Common myeloid progenitor, CD34-positive (primary cell): Measurements from ENCODE around the gene TBCA.

ENCODE experiments used
- CTCF ChIA-PET: fragments of 350-600 bp; sonication (Branson Sonifier 250); formaldehyde crosslinking; loops from one replicate; lab custom pipeline; 2021; ENCODE audit warnings: antibody characterized with exemption; lab: Charles Lee
- POLR2A ChIA-PET: fragments of 350-600 bp; sonication (Branson Sonifier 250); formaldehyde crosslinking; loops from one replicate; lab custom pipeline; 2021; ENCODE audit warnings: antibody characterized with exemption; lab: Charles Lee
- DNase-seq, 3 donors: peaks; one replicate each; pipeline versions ENCODE4 v3.0.0 to v3.0.0-alpha.2; 2013
- H3K27ac ChIP-seq, 2 experiments: 1 replicate in 1 of 2; 2 replicates in 1 of 2; pipeline ENCODE4 v1.7.0; 2013; ENCODE audit warnings: inconsistent platforms in 2 of 2, low read length in 2 of 2, mild to moderate bottlenecking in 2 of 2, low read depth in 1 of 2, moderate library complexity in 1 of 2; ENCODE audit not compliant: severe bottlenecking in 2 of 2, insufficient read depth in 1 of 2, poor library complexity in 1 of 2
- H3K27me3 ChIP-seq, 5 experiments: replicated peaks in 2 of 5; 1 replicate in 3 of 5; 2 replicates in 2 of 5; pipeline versions ENCODE4 v1.6.1 to v1.7.0; 2013; ENCODE audit warnings: low read length in 4 of 5, mild to moderate bottlenecking in 2 of 5, moderate library complexity in 2 of 5, inconsistent platforms in 1 of 5; ENCODE audit not compliant: insufficient read depth in 5 of 5, control insufficient read depth in 4 of 5
- H3K36me3 ChIP-seq, 4 experiments: 1 replicate in 2 of 4; 2 replicates in 2 of 4; pipeline versions ENCODE4 v1.6.1 to v1.7.0; 2013; ENCODE audit warnings: low read length in 3 of 4, control low read depth in 1 of 4, mild to moderate bottlenecking in 1 of 4; ENCODE audit not compliant: control insufficient read depth in 4 of 4, insufficient read depth in 4 of 4
- H3K4me1 ChIP-seq, 4 experiments: 1 replicate in 3 of 4; 2 replicates in 1 of 4; pipeline versions ENCODE4 v1.6.1 to v1.7.1; 2013; ENCODE audit warnings: low read length in 3 of 4, mild to moderate bottlenecking in 3 of 4, control low read depth in 1 of 4, inconsistent platforms in 1 of 4, moderate library complexity in 1 of 4; ENCODE audit not compliant: control insufficient read depth in 4 of 4, insufficient read depth in 4 of 4; ENCODE audit errors: control extremely low read depth in 1 of 4
- H3K4me3 ChIP-seq, 7 experiments: 1 replicate in 4 of 7; 2 replicates in 3 of 7; pipeline versions ENCODE4 v1.5.1 to v1.7.0; 2013; ENCODE audit warnings: mild to moderate bottlenecking in 7 of 7, low read length in 6 of 7, moderate library complexity in 6 of 7, inconsistent platforms in 2 of 7, low read depth in 2 of 7, control low read depth in 1 of 7; ENCODE audit not compliant: insufficient read depth in 4 of 7, control insufficient read depth in 1 of 7; ENCODE audit errors: extremely low read depth in 1 of 7
- H3K9me3 ChIP-seq, 5 experiments: 1 replicate in 4 of 5; 2 replicates in 1 of 5; pipeline versions ENCODE4 v1.6.1 to v1.7.1; 2013; ENCODE audit warnings: low read length in 4 of 5, mild to moderate bottlenecking in 2 of 5, inconsistent platforms in 1 of 5, low read depth in 1 of 5, moderate library complexity in 1 of 5; ENCODE audit not compliant: control insufficient read depth in 4 of 5, insufficient read depth in 2 of 5; ENCODE audit errors: control extremely low read depth in 1 of 5
- WGBS: methylation state at CpG from one replicate; pipeline ENCODE4 v1.1.5; 2013; ENCODE audit not compliant: insufficient coverage; 5-methylcytosine and 5-hydroxymethylcytosine counted together

The TBCA gene

GRCh38 chr5:77662635-77663034 lies 113.5 kb downstream of the TBCA start:
- Histone ChIP-seq H3K27me3 (peaks cover 0 to 10% (median 0%) of the 10 kb centered on the region in 5 experiments), H3K4me1 (no peaks in the 10 kb centered on the region), H3K36me3 (no peaks in the 10 kb centered on the region), H3K27ac (no peak overlapping the region), H3K9me3 (no peaks in the 10 kb centered on the region), H3K4me3 (no peak overlapping the region)
- ChIA-PET CTCF (interaction anchor here (0.8 to 0.9 kb wide), 2 partner anchors 8 to 16 kb away, joined by 3 to 4 read pairs; no protein-coding TSS in a partner anchor), POLR2A (interaction anchor here (0.6 kb wide), 1 partner anchor 454 kb away, joined by 3 read pairs; no protein-coding TSS in a partner anchor)
- peak in 1 of 3 donors; percentile 5 for DNase-seq

- DNase-seq = no peak
- peaks cover 0 to 1% (median 0%) of the 10 kb centered on the region in 5 experiments for H3K9me3 ChIP-seq
- H3K4me1 ChIP-seq = no peaks in the 10 kb centered on the region
- POLR2A ChIA-PET = no interaction called here
- H3K4me3 ChIP-seq = no peak overlapping the region
- CTCF ChIA-PET = no interaction called here
- no peaks in the 10 kb centered on the region for H3K36me3 ChIP-seq
- peaks cover 0 to 6% (median 2%) of the 10 kb centered on the region in 5 experiments for H3K27me3 ChIP-seq
- no peak overlapping the region for H3K27ac ChIP-seq
Measured at GRCh38 chr5:77658662-77659061, 117.5 kb downstream of the TBCA start.

- WGBS = 65% methylated on average over 2 of the region's 2 CpGs
- no peak overlapping the region for H3K27ac ChIP-seq
- CTCF ChIA-PET = interaction anchor here (1.2 kb wide), 1 partner anchor 12 kb away, joined by 5 read pairs; no protein-coding TSS in a partner anchor
- H3K4me3 ChIP-seq = no peak overlapping the region
- POLR2A ChIA-PET = no interaction called here
- no peaks in the 10 kb centered on the region for H3K36me3 ChIP-seq
- peaks cover 0 to 1% (median 0%) of the 10 kb centered on the region in 5 experiments for H3K9me3 ChIP-seq
- DNase-seq = no peak
- H3K4me1 ChIP-seq = no peaks in the 10 kb centered on the region
- peaks cover 15 to 70% (median 27%) of the 10 kb centered on the region in 5 experiments for H3K27me3 ChIP-seq
Measured at GRCh38 chr5:77651343-77651742, 124.8 kb downstream of the TBCA start.

GRCh38 chr5:77650686-77651085 lies 125.5 kb downstream of the TBCA start:
- H3K9me3 ChIP-seq = peaks cover 0 to 1% (median 0%) of the 10 kb centered on the region in 5 experiments
- H3K4me3 ChIP-seq = no peak overlapping the region
- CTCF ChIA-PET = interaction anchor here (1.2 kb wide), 1 partner anchor 11 kb away, joined by 5 read pairs; no protein-coding TSS in a partner anchor
- 55% methylated on average over 1 of the region's 1 CpG for WGBS
- no peaks in the 10 kb centered on the region for H3K36me3 ChIP-seq
- peaks cover 22 to 77% (median 33%) of the 10 kb centered on the region in 5 experiments for H3K27me3 ChIP-seq
- H3K27ac ChIP-seq = no peak overlapping the region
- DNase-seq = no peak
- POLR2A ChIA-PET = no interaction called here
- peaks cover 0 to under 1% (median 0%) of the 10 kb centered on the region in 4 experiments for H3K4me1 ChIP-seq

GRCh38 chr5:77649776-77650175 lies 126.4 kb downstream of the TBCA start:
- H3K27me3 ChIP-seq = peaks cover 22 to 86% (median 34%) of the 10 kb centered on the region in 5 experiments
- H3K9me3 ChIP-seq = peaks cover 0 to 1% (median 0%) of the 10 kb centered on the region in 5 experiments
- CTCF ChIA-PET = interaction anchor here (1.2 kb wide), 1 partner anchor 10 kb away, joined by 5 read pairs; no protein-coding TSS in a partner anchor

GRCh38 chr5:77645995-77646639 lies 130.0 kb downstream of the TBCA start:
- no peak overlapping the region for H3K27ac ChIP-seq
- ChIA-PET CTCF (interaction anchor here (0.9 to 1.9 kb wide), 7 partner anchors 10 to 492 kb away, joined by 3 to 4 read pairs (median 3); no protein-coding TSS in a partner anchor), POLR2A (no interaction called here)
- no peaks in the 10 kb centered on the region for H3K36me3 ChIP-seq
- H3K4me3 ChIP-seq = peak overlapping the region in 1 of 7 experiments; percentile 69
- H3K4me1 ChIP-seq = peaks cover 0 to 10% (median 7%) of the 10 kb centered on the region in 4 experiments
- DNase-seq = no peak
- 78% methylated on average over 5 of the region's 11 CpGs for WGBS
- H3K27me3 ChIP-seq = peaks cover 48 to 99% (median 66%) of the 10 kb centered on the region in 5 experiments
- H3K9me3 ChIP-seq = no peaks in the 10 kb centered on the region

More at GRCh38 chr5:77649776-77650175, 126.4 kb downstream of the TBCA start:
- no peak overlapping the region for H3K27ac ChIP-seq
- H3K4me1 ChIP-seq = peaks cover 0 to 6% (median 3%) of the 10 kb centered on the region in 4 experiments
- POLR2A ChIA-PET = no interaction called here
- DNase-seq = no peak
- no peak overlapping the region for H3K4me3 ChIP-seq
- WGBS = 87% methylated on average over 2 of the region's 2 CpGs
- no peaks in the 10 kb centered on the region for H3K36me3 ChIP-seq
